Activated T-cell treated with anti-CD3 and anti-CD28 coated beads, Interleukin-2, amount 50 U/mL, for 24 hours (primary cell): Measurements from ENCODE around the gene OR5K3.

Experiments
- DNase-seq: peaks from one replicate; pipeline ENCODE4 v3.0.0-alpha.2; 2020
- H3K27ac Mint-ChIP-seq: 2 replicates; pipeline ENCODE4 v1.8.0; 2020; ENCODE audit warnings: mild to moderate bottlenecking, mixed read lengths
- H3K27me3 Mint-ChIP-seq: 2 replicates; pipeline ENCODE4 v1.8.0; 2020; ENCODE audit warnings: mixed read lengths
- H3K36me3 Mint-ChIP-seq: 2 replicates; pipeline ENCODE4 v1.8.0; 2020; ENCODE audit warnings: low read depth, mixed read lengths
- H3K4me1 Mint-ChIP-seq: 2 replicates; pipeline ENCODE4 v1.8.0; 2020; ENCODE audit warnings: low read depth, mixed read lengths
- H3K4me3 Mint-ChIP-seq: 2 replicates; pipeline ENCODE4 v1.8.0; 2020; ENCODE audit warnings: mild to moderate bottlenecking, moderate library complexity, mixed read lengths
- H3K9me3 Mint-ChIP-seq: 2 replicates; pipeline ENCODE4 v1.8.0; 2020; ENCODE audit warnings: mixed read lengths

Gene OR5K3

GRCh38 chr3:98390366-98390765 is at the start of gene OR5K3:
OR5K3 (plus strand) TSS chr3:98390666; CDS start chr3:98390666, 0 bp downstream.
- H3K4me1 Mint-ChIP-seq: no peaks in the 10 kb centered on the region

GRCh38 chr3:98341758-98342157 is 48.7 kb upstream of the OR5K3 start:
- no peaks in the 10 kb centered on the region for H3K9me3 Mint-ChIP-seq
- H3K36me3 Mint-ChIP-seq: no peaks in the 10 kb centered on the region
- no peak overlapping the region for H3K4me3 Mint-ChIP-seq
- peaks cover 25% of the 10 kb centered on the region for H3K27me3 Mint-ChIP-seq
- no peak for DNase-seq
- peaks cover 3% of the 10 kb centered on the region for H3K4me1 Mint-ChIP-seq
- H3K27ac Mint-ChIP-seq: no peak overlapping the region

More at GRCh38 chr3:98390366-98390765, at the start of gene OR5K3:
- Mint-ChIP-seq H3K9me3 (no peaks in the 10 kb centered on the region), H3K4me3 (no peak within 1 kb of the TSS), H3K27ac (no peak within 1 kb of the TSS), H3K36me3 (no peaks in the 10 kb centered on the region), H3K27me3 (peaks cover 20% of the 10 kb centered on the region)
- no peak for DNase-seq

GRCh38 chr3:98343647-98344507 is 46.6 kb upstream of the OR5K3 start:
- DNase-seq: no peak
- H3K27ac Mint-ChIP-seq: no peak overlapping the region
- H3K36me3 Mint-ChIP-seq: no peaks in the 10 kb centered on the region
- peaks cover 28% of the 10 kb centered on the region for H3K27me3 Mint-ChIP-seq
- no peak overlapping the region for H3K4me3 Mint-ChIP-seq
- no peaks in the 10 kb centered on the region for H3K9me3 Mint-ChIP-seq
- peaks cover 3% of the 10 kb centered on the region for H3K4me1 Mint-ChIP-seq

GRCh38 chr3:98350082-98350481 is 40.4 kb upstream of the OR5K3 start:
- peaks cover 3% of the 10 kb centered on the region for H3K4me1 Mint-ChIP-seq
- H3K36me3 Mint-ChIP-seq: no peaks in the 10 kb centered on the region
- no peaks in the 10 kb centered on the region for H3K9me3 Mint-ChIP-seq
- H3K27ac Mint-ChIP-seq: no peak overlapping the region
- H3K27me3 Mint-ChIP-seq: peaks cover 29% of the 10 kb centered on the region
- no peak overlapping the region for H3K4me3 Mint-ChIP-seq
- DNase-seq: no peak

- H3K27ac Mint-ChIP-seq: no peak within 1 kb of the TSS
- no peak for DNase-seq
- peaks cover 4% of the 10 kb centered on the region for H3K9me3 Mint-ChIP-seq
- no peak within 1 kb of the TSS for H3K4me3 Mint-ChIP-seq
- no peaks in the 10 kb centered on the region for H3K4me1 Mint-ChIP-seq
- H3K27me3 Mint-ChIP-seq: peaks cover 16% of the 10 kb centered on the region
- H3K36me3 Mint-ChIP-seq: no peaks in the 10 kb centered on the region
Measured at GRCh38 chr3:98353554-98353953, 36.9 kb upstream of the OR5K3 start, which contains the start of gene OR5K4. OR5K4 (plus strand) TSS chr3:98353854; CDS start chr3:98353854, 0 bp downstream.

GRCh38 chr3:98359250-98359649 is 31.2 kb upstream of the OR5K3 start:
- DNase-seq: no peak
- no peaks in the 10 kb centered on the region for H3K36me3 Mint-ChIP-seq
- H3K27ac Mint-ChIP-seq: no peak overlapping the region

GRCh38 chr3:98359993-98360675 is 30.3 kb upstream of the OR5K3 start:
- Mint-ChIP-seq H3K4me1 (no peaks in the 10 kb centered on the region), H3K4me3 (no peak overlapping the region), H3K27ac (no peak overlapping the region), H3K27me3 (peaks cover 3% of the 10 kb centered on the region), H3K36me3 (no peaks in the 10 kb centered on the region), H3K9me3 (peaks cover 13% of the 10 kb centered on the region)
- no peak for DNase-seq

More at GRCh38 chr3:98359250-98359649, 31.2 kb upstream of the OR5K3 start:
- Mint-ChIP-seq H3K9me3 (peaks cover 13% of the 10 kb centered on the region), H3K27me3 (peaks cover 3% of the 10 kb centered on the region), H3K4me1 (no peaks in the 10 kb centered on the region), H3K4me3 (no peak overlapping the region)

GRCh38 chr3:98360681-98361080 is 29.8 kb upstream of the OR5K3 start:
- Mint-ChIP-seq H3K4me3 (no peak overlapping the region), H3K9me3 (peaks cover 16% of the 10 kb centered on the region), H3K27ac (no peak overlapping the region), H3K36me3 (no peaks in the 10 kb centered on the region), H3K27me3 (peaks cover 3% of the 10 kb centered on the region), H3K4me1 (no peaks in the 10 kb centered on the region)
- no peak for DNase-seq

- Mint-ChIP-seq H3K4me3 (no peak overlapping the region), H3K9me3 (peaks cover 18% of the 10 kb centered on the region), H3K36me3 (no peaks in the 10 kb centered on the region), H3K27ac (peak overlapping the region; percentile 22), H3K27me3 (peaks cover 3% of the 10 kb centered on the region), H3K4me1 (no peaks in the 10 kb centered on the region)
- no peak for DNase-seq
Measured at GRCh38 chr3:98361289-98361688, 29.2 kb upstream of the OR5K3 start.

- H3K36me3 Mint-ChIP-seq: no peaks in the 10 kb centered on the region
- no peak overlapping the region for H3K4me3 Mint-ChIP-seq
- peaks cover 5% of the 10 kb centered on the region for H3K9me3 Mint-ChIP-seq
- H3K4me1 Mint-ChIP-seq: peaks cover 2% of the 10 kb centered on the region
- no peaks in the 10 kb centered on the region for H3K27me3 Mint-ChIP-seq
- no peak overlapping the region for H3K27ac Mint-ChIP-seq
- no peak for DNase-seq
Measured at GRCh38 chr3:98367464-98368246, 22.8 kb upstream of the OR5K3 start.

- Mint-ChIP-seq H3K9me3 (no peaks in the 10 kb centered on the region), H3K27ac (no peak overlapping the region), H3K27me3 (no peaks in the 10 kb centered on the region), H3K4me3 (no peak overlapping the region), H3K4me1 (peaks cover 2% of the 10 kb centered on the region), H3K36me3 (no peaks in the 10 kb centered on the region)
- DNase-seq: no peak
Measured at GRCh38 chr3:98371186-98371585, 19.3 kb upstream of the OR5K3 start.

- no peak for DNase-seq
- H3K9me3 Mint-ChIP-seq: no peaks in the 10 kb centered on the region
- no peaks in the 10 kb centered on the region for H3K27me3 Mint-ChIP-seq
- no peak overlapping the region for H3K27ac Mint-ChIP-seq
- H3K4me3 Mint-ChIP-seq: no peak overlapping the region
- H3K36me3 Mint-ChIP-seq: no peaks in the 10 kb centered on the region
- H3K4me1 Mint-ChIP-seq: peaks cover 2% of the 10 kb centered on the region
Measured at GRCh38 chr3:98371853-98372252, 18.6 kb upstream of the OR5K3 start.

- Mint-ChIP-seq H3K9me3 (no peaks in the 10 kb centered on the region), H3K4me3 (no peak overlapping the region), H3K27ac (no peak overlapping the region), H3K4me1 (peaks cover 2% of the 10 kb centered on the region), H3K36me3 (no peaks in the 10 kb centered on the region), H3K27me3 (no peaks in the 10 kb centered on the region)
- DNase-seq: no peak
Measured at GRCh38 chr3:98372445-98372844, 18.0 kb upstream of the OR5K3 start.

- no peaks in the 10 kb centered on the region for H3K9me3 Mint-ChIP-seq
- no peaks in the 10 kb centered on the region for H3K36me3 Mint-ChIP-seq
- DNase-seq: no peak
- H3K4me1 Mint-ChIP-seq: peaks cover 2% of the 10 kb centered on the region
- H3K27me3 Mint-ChIP-seq: no peaks in the 10 kb centered on the region
- H3K27ac Mint-ChIP-seq: no peak overlapping the region
- H3K4me3 Mint-ChIP-seq: no peak overlapping the region
Measured at GRCh38 chr3:98376631-98377030, 13.8 kb upstream of the OR5K3 start.
